D721Med (cell line): ENCODE measurements around the gene RBM4.
"Not testable (repeated sequence)": the region's sequence is repeated elsewhere in the genome, so short reads cannot be mapped to it uniquely, and the experiment has no call there.

Experiments
- DNase-seq: peaks from one replicate; pipeline ENCODE4 v3.0.0; 2011; ENCODE audit warnings: low spot score; ENCODE audit not compliant: insufficient read length
- FAIRE-seq: peaks from 2 replicates; lab custom pipeline; 2011; peaks lifted over from hg19 to GRCh38; lab: Jason Lieb, UNC
- TF ChIP-seq, protein P1 (sequence below): IDR thresholded peaks from 2 replicates; pipeline ENCODE4 v1.5.1; 2012; ENCODE audit warnings: mild to moderate bottlenecking, control low read depth; ENCODE audit not compliant: insufficient read depth; ENCODE audit errors: missing control alignments

The RBM4 gene

DNA sequence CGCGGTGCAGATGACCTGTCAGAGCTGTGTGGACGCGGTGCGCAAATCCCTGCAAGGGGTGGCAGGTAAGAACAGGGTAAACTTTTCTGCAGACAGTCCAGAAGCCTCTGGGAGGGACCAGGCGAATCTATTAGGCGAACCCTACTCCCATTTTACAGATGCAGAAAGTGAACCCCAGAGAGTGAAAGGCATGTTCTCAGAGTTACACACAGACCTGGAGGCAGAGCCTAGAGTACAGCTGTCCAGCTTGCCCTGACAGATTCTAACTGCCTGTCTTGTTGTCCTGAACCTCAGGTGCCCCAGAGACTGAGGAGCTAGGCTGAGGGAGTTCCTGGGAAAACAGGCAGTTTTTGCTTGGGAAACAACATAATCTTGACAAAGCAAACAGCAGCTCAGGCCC lies 44.9 kb upstream of the RBM4 start:
- TF ChIP-seq, protein P1, sequence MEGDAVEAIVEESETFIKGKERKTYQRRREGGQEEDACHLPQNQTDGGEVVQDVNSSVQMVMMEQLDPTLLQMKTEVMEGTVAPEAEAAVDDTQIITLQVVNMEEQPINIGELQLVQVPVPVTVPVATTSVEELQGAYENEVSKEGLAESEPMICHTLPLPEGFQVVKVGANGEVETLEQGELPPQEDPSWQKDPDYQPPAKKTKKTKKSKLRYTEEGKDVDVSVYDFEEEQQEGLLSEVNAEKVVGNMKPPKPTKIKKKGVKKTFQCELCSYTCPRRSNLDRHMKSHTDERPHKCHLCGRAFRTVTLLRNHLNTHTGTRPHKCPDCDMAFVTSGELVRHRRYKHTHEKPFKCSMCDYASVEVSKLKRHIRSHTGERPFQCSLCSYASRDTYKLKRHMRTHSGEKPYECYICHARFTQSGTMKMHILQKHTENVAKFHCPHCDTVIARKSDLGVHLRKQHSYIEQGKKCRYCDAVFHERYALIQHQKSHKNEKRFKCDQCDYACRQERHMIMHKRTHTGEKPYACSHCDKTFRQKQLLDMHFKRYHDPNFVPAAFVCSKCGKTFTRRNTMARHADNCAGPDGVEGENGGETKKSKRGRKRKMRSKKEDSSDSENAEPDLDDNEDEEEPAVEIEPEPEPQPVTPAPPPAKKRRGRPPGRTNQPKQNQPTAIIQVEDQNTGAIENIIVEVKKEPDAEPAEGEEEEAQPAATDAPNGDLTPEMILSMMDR, result no peak
- DNase-seq (no peak), FAIRE-seq (no peak)

GRCh38 chr11:66595245-66595904 lies 43.1 kb upstream of the RBM4 start:
- TF ChIP-seq, protein P1, result no peak
- no peak for DNase-seq
- no peak for FAIRE-seq

DNA sequence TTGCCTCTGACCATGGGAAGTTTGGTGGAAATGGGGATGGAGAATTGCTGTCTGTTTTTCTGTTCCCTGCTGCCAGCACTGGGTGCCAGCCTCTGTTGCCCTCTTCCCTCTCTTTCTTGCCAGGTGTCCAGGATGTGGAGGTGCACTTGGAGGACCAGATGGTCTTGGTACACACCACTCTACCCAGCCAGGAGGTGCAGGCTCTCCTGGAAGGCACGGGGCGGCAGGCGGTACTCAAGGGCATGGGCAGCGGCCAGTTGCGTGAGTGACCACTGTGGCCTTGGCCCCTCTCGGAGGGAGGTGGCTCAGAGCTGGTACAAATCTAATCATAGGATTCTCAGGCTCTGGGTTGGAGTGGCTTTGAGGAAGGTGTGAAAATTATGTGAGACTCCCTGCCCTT lies 39.5 kb upstream of the RBM4 start:
- FAIRE-seq, result no peak
- TF ChIP-seq, protein P1, result no peak
- no peak for DNase-seq

- FAIRE-seq (no peak), DNase-seq (no peak)
- TF ChIP-seq, protein P1, result no peak
Observed at GRCh38 chr11:66600219-66600618, 38.3 kb upstream of the RBM4 start.

GRCh38 chr11:66600631-66601233 lies 37.8 kb upstream of the RBM4 start:
- TF ChIP-seq, protein P1, result no peak
- DNase-seq (no peak), FAIRE-seq (no peak)

DNA sequence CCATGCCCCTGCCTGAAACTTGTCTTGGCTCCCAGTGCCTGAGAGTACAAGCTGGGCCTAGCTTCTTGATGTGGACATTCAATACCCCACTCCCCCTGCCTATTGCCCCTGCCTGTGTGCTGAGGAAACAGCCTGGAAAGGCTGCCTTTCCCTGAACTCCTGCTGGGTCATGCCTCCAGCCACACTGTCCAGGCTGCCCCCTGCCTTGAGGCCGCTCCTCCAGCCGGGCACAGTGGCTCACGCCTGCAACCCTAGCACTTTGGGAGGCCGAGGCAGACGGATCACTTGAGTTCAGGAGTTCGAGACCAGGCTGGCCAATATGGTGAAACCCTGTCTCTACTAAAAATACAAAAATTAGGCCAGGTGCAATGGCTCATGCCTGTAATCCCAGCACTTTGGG lies 35.4 kb upstream of the RBM4 start:
- TF ChIP-seq, protein P1, result no peak
- FAIRE-seq, result no peak

DNA sequence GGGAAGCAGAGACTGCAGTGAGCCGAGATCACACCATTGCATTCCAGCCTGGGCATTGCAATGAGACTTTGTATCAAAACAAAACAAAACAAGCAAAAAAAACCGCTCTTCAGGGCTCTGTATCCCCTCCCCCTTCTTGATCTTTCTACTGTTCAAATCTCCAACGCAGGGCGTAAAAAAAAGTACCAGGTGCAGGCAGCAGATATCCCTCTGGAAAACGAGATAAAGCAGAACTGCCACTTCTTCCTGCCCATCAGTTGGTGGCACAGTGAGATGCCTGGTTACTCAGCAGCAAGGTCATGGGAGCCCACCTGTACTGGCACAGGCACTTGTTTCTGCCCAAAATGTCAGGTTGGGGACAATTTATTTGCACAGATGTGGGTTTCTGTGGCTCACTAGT lies 34.3 kb upstream of the RBM4 start:
- FAIRE-seq (no peak), DNase-seq (no peak)
- TF ChIP-seq, protein P1, result no peak

More for the DNA sequence above, 35.4 kb upstream of the RBM4 start:
- DNase-seq, result no peak

DNA sequence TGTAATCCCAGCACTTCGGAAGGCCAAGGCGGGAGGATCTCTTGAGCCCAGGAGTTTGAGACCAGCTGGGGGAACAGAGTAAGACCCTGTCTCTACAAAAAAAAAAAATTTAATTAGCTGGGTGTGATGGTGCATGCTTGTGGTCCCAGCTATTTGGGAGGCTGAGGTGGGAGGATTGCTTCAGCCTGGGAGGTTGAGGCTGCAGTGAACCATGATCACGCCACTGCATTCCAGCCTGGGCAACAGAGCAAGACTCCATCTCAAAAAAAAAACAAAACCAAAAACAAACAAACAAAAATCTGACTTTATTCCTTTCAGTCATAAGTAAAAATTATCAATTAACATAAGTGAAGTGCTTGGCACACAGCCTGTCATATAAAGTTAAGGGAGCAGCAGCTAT lies 31.9 kb upstream of the RBM4 start:
- FAIRE-seq, DNase-seq: not testable (repeated sequence)
